ENCODE data around the gene HNRNPUL2.

The HNRNPUL2 gene

GRCh38 chr11:62687508-62688396, 39.5 kb downstream of the HNRNPUL2 start:
- no peak for DNase-seq (ENCODE audit: low spot score)
- TF ChIP-seq, protein P1, sequence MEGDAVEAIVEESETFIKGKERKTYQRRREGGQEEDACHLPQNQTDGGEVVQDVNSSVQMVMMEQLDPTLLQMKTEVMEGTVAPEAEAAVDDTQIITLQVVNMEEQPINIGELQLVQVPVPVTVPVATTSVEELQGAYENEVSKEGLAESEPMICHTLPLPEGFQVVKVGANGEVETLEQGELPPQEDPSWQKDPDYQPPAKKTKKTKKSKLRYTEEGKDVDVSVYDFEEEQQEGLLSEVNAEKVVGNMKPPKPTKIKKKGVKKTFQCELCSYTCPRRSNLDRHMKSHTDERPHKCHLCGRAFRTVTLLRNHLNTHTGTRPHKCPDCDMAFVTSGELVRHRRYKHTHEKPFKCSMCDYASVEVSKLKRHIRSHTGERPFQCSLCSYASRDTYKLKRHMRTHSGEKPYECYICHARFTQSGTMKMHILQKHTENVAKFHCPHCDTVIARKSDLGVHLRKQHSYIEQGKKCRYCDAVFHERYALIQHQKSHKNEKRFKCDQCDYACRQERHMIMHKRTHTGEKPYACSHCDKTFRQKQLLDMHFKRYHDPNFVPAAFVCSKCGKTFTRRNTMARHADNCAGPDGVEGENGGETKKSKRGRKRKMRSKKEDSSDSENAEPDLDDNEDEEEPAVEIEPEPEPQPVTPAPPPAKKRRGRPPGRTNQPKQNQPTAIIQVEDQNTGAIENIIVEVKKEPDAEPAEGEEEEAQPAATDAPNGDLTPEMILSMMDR (IDR thresholded peaks at IDR 0.05; ENCODE audit: extremely low read depth, missing control alignments), result no peak

DNA sequence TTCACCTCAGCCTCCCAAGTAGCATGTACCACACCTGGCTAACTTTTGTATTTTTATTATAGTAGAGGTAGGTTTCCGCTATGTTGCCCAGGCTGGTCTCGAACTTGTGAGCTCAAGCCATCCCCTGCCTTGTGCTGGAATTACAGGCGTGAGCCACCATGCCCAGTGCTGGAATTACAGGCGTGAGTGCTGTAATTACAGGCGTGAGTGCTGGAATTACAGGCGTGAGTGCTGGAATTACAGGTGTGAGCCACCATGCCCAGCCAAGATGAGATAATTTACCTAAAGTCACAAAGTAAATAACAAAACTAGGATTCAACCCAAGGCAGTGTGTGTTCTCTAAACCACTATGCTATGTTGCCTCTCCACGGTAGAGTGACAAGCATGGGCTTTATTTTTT, 44.7 kb downstream of the HNRNPUL2 start:
- no peak for DNase-seq (ENCODE audit: low spot score)
- TF ChIP-seq, protein P1 (IDR thresholded peaks at IDR 0.05; ENCODE audit: extremely low read depth, missing control alignments), result no peak

GRCh38 chr11:62680825-62681240, 46.4 kb downstream of the HNRNPUL2 start:
- TF ChIP-seq, protein P1 (IDR thresholded peaks at IDR 0.05; ENCODE audit: extremely low read depth, missing control alignments), result peak; percentile 38
- peak; percentile 73 for DNase-seq (ENCODE audit: low spot score)

DNA sequence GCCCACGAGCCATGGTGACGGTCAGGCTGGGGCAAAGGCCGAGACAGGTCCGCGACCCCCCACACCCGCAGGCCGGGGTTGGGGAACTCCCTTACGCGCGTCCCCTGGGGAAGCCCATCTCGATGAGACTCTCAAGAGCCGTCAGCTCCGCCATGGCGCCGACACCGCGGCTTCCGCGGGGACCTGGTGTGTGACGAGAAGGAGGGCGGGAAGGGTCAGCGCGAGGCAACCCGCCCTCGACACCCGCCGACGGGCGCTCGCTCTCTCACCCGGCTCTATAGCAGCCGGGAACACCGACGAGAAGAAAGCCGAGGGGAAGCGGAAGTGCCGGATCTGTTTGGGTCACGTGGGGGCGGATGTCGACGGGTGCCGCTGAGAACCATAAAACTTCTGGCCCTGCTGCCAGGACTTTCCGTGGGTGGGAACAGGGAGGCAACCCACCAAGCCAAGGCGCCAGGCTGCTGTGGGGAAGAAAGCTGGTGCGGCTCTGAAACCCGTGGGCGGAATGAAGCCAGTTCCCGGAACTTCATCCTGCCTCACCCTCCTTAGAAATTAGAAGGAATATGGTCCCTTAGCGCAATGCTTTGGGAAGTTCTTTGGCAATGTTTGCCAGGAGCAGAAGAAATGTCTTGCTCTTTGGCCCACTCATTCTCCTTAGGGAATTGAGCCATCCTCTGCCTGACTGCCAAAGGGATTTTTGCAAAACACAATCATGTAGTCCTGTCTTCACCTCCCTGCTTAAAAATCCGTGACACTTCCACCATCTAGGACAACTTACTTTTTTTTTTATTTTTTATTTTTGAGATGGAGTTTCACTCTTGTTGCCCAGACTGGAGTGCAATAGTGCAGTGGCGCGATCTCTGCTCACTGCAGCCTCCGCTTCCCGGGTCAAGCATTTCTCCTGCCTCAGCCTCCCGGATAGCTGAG, 48.2 kb downstream of the HNRNPUL2 start, which contains the start of gene UBXN1:
UBXN1 (minus strand) TSS at position 304 of the 927 bp plus-strand sequence; CDS start at position 154, 150 bp downstream.
- peak; percentile 92 for DNase-seq (ENCODE audit: low spot score)
- TF ChIP-seq, protein P1 (IDR thresholded peaks at IDR 0.05; ENCODE audit: extremely low read depth, missing control alignments), result no peak

DNA sequence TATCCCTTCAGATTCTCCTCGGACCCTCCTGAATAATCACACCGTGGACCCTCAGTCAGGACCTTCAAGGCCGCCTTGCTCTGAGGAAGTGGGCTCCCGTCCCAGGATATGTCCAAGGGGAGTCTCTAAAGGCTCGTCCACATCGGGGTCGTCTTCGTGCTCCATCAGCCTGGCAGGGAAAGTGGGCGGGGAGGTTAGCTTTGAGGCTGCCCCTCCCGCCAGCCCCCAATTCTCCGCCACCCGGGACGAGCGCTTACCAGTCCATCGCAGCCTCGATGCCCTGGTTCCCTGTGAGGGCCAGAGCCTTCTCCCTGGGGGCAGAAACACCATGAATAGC, 48.9 kb downstream of the HNRNPUL2 start:
- TF ChIP-seq, protein P1 (IDR thresholded peaks at IDR 0.05; ENCODE audit: extremely low read depth, missing control alignments), result no peak
- DNase-seq (ENCODE audit: low spot score), result no peak

GRCh38 chr11:62677714-62678113, 49.5 kb downstream of the HNRNPUL2 start:
- DNase-seq (ENCODE audit: low spot score), result no peak
- TF ChIP-seq, protein P1 (IDR thresholded peaks at IDR 0.05; ENCODE audit: extremely low read depth, missing control alignments), result no peak

- DNase-seq (ENCODE audit: low spot score), result no peak
- TF ChIP-seq, protein P1 (IDR thresholded peaks at IDR 0.05; ENCODE audit: extremely low read depth, missing control alignments), result no peak
Measured at GRCh38 chr11:62677156-62677555, 50.1 kb downstream of the HNRNPUL2 start.

Measured in GM20000 (cell line).